Colonic mucosa (tissue), 4 donors: Measurements from ENCODE around the gene EMP2. TPM values are rescaled to one million over a fixed set of nuclear protein-coding genes. Genes with fewer than 3 reads are reported as not detected.

Experiments used
- DNase-seq: peaks from one replicate; pipeline ENCODE4 v3.0.0-alpha.2; 2020
- H3K27ac ChIP-seq: fragments of 200-600 bp; one replicate; pipeline ENCODE4 v1.8.0; 2021
- H3K27me3 ChIP-seq: fragments of 200-600 bp; one replicate; pipeline ENCODE4 v1.8.0; 2021
- H3K36me3 ChIP-seq: fragments of 200-600 bp; one replicate; pipeline ENCODE4 v1.8.0; 2021
- H3K4me1 ChIP-seq: fragments of 200-600 bp; one replicate; pipeline ENCODE4 v1.8.0; 2021; ENCODE audit warnings: mild to moderate bottlenecking
- H3K4me3 ChIP-seq: fragments of 200-600 bp; one replicate; pipeline ENCODE4 v1.8.0; 2021
- H3K9ac ChIP-seq, 2 donors: one replicate each; pipeline ENCODE4 v1.7.0; 2013; ENCODE audit warnings: control low read depth in 2 of 2, low read depth in 2 of 2, low read length in 2 of 2
- H3K9me3 ChIP-seq: fragments of 200-600 bp; one replicate; pipeline ENCODE4 v1.8.0; 2021
- CTCF ChIP-seq: fragments of 200-600 bp; IDR thresholded peaks from one replicate; pipeline ENCODE4 v1.8.0; 2022; ENCODE audit warnings: antibody characterized with exemption, mild to moderate bottlenecking
- intact Hi-C: fragments of 100-400 bp; cut with DNase I; formaldehyde crosslinking; loops from one replicate; pipeline ENCODE4 v1.14.1; 2022
- total RNA-seq, 2 donors: library from RNA; stranded (reverse); fragmentation: NEBNext Ultra II Directional in 1 of 2; extraction: Animal tissue kit (Norgen Biotek cat#: 25700) in 1 of 2; gene quantifications; one replicate each; pipeline ENCODE4 v1.2.1, GENCODE V29; 2021
- donor health status: healthy.
- donor health status: DM: no; HTN: no; CAD: no.
- donor health status: DM: no; HTN: no; CAD: no.

The EMP2 gene
- total RNA-seq, 2 donors from 2014 or later: 113 to 133 TPM

GRCh38 chr16:10526962-10527361 is 53.4 kb downstream of the EMP2 start:
- TF ChIP-seq CTCF: no peak
- Histone ChIP-seq H3K9me3 (no peaks in the 10 kb centered on the region), H3K27ac (no peak overlapping the region), H3K4me1 (no peaks in the 10 kb centered on the region), H3K27me3 (no peaks in the 10 kb centered on the region), H3K4me3 (no peak overlapping the region), H3K9ac (no peak overlapping the region), H3K36me3 (no peaks in the 10 kb centered on the region)
- intact Hi-C loops: loop anchor here (10.0 kb wide), 1 partner anchor 48 kb away; no protein-coding TSS in a partner anchor
- no peak for DNase-seq

- no peak overlapping the region for H3K4me3 ChIP-seq
- no peaks in the 10 kb centered on the region for H3K36me3 ChIP-seq
- DNase-seq: no peak
- H3K9ac ChIP-seq: no peak overlapping the region
- H3K9me3 ChIP-seq: no peaks in the 10 kb centered on the region
- intact Hi-C loops: loop anchor here (10.0 kb wide), 1 partner anchor 49 kb away; no protein-coding TSS in a partner anchor
- H3K27me3 ChIP-seq: no peaks in the 10 kb centered on the region
- H3K4me1 ChIP-seq: no peaks in the 10 kb centered on the region
- no peak overlapping the region for H3K27ac ChIP-seq
- no peak for TF ChIP-seq CTCF
Measured at GRCh38 chr16:10525214-10525825, 55.1 kb downstream of the EMP2 start.

GRCh38 chr16:10522966-10523365 is 57.4 kb downstream of the EMP2 start:
- TF ChIP-seq CTCF: no peak
- H3K4me3 ChIP-seq: no peak overlapping the region
- H3K9ac ChIP-seq: no peak overlapping the region
- H3K4me1 ChIP-seq: no peaks in the 10 kb centered on the region
- H3K9me3 ChIP-seq: no peaks in the 10 kb centered on the region
- intact Hi-C loops: loop anchor here (10.0 kb wide), 1 partner anchor 52 kb away; no protein-coding TSS in a partner anchor
- no peaks in the 10 kb centered on the region for H3K27me3 ChIP-seq
- no peaks in the 10 kb centered on the region for H3K36me3 ChIP-seq
- DNase-seq: no peak
- no peak overlapping the region for H3K27ac ChIP-seq

- intact Hi-C loops: loop anchor here (10.0 kb wide), 1 partner anchor 53 kb away; no protein-coding TSS in a partner anchor
- H3K27me3 ChIP-seq: no peaks in the 10 kb centered on the region
- peak; percentile 77 for DNase-seq
- no peaks in the 10 kb centered on the region for H3K9me3 ChIP-seq
- H3K36me3 ChIP-seq: no peaks in the 10 kb centered on the region
- no peak overlapping the region for H3K4me3 ChIP-seq
- peak; percentile 74 for TF ChIP-seq CTCF
- H3K9ac ChIP-seq: no peak overlapping the region
- no peak overlapping the region for H3K27ac ChIP-seq
- H3K4me1 ChIP-seq: no peaks in the 10 kb centered on the region
Measured at GRCh38 chr16:10521681-10522274, 58.6 kb downstream of the EMP2 start.

- intact Hi-C loops: loop anchor here (10.0 kb wide), 1 partner anchor 54 kb away; no protein-coding TSS in a partner anchor
- H3K4me3 ChIP-seq: no peak overlapping the region
- H3K4me1 ChIP-seq: no peaks in the 10 kb centered on the region
- DNase-seq: no peak
- H3K27ac ChIP-seq: no peak overlapping the region
- no peak overlapping the region for H3K9ac ChIP-seq
- no peaks in the 10 kb centered on the region for H3K9me3 ChIP-seq
- H3K27me3 ChIP-seq: no peaks in the 10 kb centered on the region
- no peak for TF ChIP-seq CTCF
- H3K36me3 ChIP-seq: no peaks in the 10 kb centered on the region
Measured at GRCh38 chr16:10520869-10521578, 59.4 kb downstream of the EMP2 start.
